ENCODE data around the gene RHEB. TPM values are rescaled to one million over a fixed set of nuclear protein-coding genes. Genes with fewer than 3 reads are reported as not detected.

Gene RHEB
- total and polyA plus RNA-seq, 2 experiments from 2014 or later, result 101 to 239 TPM

DNA sequence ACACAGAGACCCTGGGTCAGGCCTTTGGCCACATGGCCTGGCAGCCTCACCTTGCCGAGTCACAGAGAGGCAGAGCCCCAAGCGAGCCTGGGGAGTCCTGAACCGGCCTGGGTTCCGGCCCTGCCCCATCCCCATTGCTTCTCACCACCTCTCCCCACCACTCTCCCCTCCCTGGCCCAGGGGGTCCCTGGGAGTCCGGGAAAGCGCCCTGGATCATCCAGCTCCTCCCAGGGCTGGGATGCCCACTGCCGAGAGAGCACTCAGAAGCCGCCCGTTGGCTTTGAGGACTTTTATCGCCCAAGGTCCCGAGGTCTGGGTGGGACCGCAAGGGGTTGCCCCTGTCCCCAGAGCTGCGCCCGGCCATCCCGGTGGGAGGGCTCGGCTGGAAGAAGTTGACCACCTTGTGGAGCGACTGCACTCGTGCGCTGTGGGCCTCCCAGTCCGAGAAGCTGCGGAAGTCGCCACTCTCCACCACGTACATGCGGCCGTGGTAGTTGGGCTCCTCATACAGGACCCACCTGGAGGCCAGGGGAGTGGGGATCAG is 87.9 kb downstream of the RHEB start:
- Mint-ChIP-seq H3K27me3 (ENCODE audit: insufficient read depth, low read depth, poor library complexity) (peaks cover 7% of the 10 kb centered on the region), H3K4me3 (no peak overlapping the region), H3K9me3 (no peaks in the 10 kb centered on the region), H3K4me1 (peaks cover 32% of the 10 kb centered on the region), H3K36me3 (ENCODE audit: low read depth) (no peaks in the 10 kb centered on the region), H3K27ac (no peak overlapping the region; the same call in 1 of the 2 replicates)
- Histone ChIP-seq H4K20me1 (replicated peaks; ENCODE audit: insufficient read depth) (no peaks in the 10 kb centered on the region), H3F3A (replicated peaks; ENCODE audit: low read depth) (no peaks in the 10 kb centered on the region), H2AFZ (no peak overlapping the region), H3K79me2 (replicated peaks; ENCODE audit: insufficient read depth) (no peaks in the 10 kb centered on the region), H3K4me2 (no peak overlapping the region), H3K4me3 (no peak overlapping the region), H3K4me1 (ENCODE audit: insufficient read depth) (peaks cover 25% of the 10 kb centered on the region), H3K9me2 (ENCODE audit: insufficient read depth) (no peaks in the 10 kb centered on the region), H3K27me3 (ENCODE audit: insufficient read depth) (no peaks in the 10 kb centered on the region), H3K27ac (ENCODE audit: low read depth) (no peak overlapping the region), H3K36me3 (ENCODE audit: insufficient read depth) (no peaks in the 10 kb centered on the region; the same call in 1 of the 2 replicates)
- ATAC-seq (no peak), DNase-seq (ENCODE audit: low spot score) (no peak)
- TF ChIP-seq POLR2AphosphoS5 (IDR thresholded peaks at IDR 0.05; ENCODE audit: low read depth), result no peak
- TF ChIP-seq EZH2phosphoT487 (IDR thresholded peaks at IDR 0.05; ENCODE audit: unreplicated experiment), result no peak
- TF ChIP-seq NANOG (IDR thresholded peaks at IDR 0.05; ENCODE audit: borderline replicate concordance), result no peak
- no peak for TF ChIP-seq ZNF331 (CRISPR knock-in tag; IDR thresholded peaks at IDR 0.05; ENCODE audit: low read depth)
- TF ChIP-seq, protein P1, sequence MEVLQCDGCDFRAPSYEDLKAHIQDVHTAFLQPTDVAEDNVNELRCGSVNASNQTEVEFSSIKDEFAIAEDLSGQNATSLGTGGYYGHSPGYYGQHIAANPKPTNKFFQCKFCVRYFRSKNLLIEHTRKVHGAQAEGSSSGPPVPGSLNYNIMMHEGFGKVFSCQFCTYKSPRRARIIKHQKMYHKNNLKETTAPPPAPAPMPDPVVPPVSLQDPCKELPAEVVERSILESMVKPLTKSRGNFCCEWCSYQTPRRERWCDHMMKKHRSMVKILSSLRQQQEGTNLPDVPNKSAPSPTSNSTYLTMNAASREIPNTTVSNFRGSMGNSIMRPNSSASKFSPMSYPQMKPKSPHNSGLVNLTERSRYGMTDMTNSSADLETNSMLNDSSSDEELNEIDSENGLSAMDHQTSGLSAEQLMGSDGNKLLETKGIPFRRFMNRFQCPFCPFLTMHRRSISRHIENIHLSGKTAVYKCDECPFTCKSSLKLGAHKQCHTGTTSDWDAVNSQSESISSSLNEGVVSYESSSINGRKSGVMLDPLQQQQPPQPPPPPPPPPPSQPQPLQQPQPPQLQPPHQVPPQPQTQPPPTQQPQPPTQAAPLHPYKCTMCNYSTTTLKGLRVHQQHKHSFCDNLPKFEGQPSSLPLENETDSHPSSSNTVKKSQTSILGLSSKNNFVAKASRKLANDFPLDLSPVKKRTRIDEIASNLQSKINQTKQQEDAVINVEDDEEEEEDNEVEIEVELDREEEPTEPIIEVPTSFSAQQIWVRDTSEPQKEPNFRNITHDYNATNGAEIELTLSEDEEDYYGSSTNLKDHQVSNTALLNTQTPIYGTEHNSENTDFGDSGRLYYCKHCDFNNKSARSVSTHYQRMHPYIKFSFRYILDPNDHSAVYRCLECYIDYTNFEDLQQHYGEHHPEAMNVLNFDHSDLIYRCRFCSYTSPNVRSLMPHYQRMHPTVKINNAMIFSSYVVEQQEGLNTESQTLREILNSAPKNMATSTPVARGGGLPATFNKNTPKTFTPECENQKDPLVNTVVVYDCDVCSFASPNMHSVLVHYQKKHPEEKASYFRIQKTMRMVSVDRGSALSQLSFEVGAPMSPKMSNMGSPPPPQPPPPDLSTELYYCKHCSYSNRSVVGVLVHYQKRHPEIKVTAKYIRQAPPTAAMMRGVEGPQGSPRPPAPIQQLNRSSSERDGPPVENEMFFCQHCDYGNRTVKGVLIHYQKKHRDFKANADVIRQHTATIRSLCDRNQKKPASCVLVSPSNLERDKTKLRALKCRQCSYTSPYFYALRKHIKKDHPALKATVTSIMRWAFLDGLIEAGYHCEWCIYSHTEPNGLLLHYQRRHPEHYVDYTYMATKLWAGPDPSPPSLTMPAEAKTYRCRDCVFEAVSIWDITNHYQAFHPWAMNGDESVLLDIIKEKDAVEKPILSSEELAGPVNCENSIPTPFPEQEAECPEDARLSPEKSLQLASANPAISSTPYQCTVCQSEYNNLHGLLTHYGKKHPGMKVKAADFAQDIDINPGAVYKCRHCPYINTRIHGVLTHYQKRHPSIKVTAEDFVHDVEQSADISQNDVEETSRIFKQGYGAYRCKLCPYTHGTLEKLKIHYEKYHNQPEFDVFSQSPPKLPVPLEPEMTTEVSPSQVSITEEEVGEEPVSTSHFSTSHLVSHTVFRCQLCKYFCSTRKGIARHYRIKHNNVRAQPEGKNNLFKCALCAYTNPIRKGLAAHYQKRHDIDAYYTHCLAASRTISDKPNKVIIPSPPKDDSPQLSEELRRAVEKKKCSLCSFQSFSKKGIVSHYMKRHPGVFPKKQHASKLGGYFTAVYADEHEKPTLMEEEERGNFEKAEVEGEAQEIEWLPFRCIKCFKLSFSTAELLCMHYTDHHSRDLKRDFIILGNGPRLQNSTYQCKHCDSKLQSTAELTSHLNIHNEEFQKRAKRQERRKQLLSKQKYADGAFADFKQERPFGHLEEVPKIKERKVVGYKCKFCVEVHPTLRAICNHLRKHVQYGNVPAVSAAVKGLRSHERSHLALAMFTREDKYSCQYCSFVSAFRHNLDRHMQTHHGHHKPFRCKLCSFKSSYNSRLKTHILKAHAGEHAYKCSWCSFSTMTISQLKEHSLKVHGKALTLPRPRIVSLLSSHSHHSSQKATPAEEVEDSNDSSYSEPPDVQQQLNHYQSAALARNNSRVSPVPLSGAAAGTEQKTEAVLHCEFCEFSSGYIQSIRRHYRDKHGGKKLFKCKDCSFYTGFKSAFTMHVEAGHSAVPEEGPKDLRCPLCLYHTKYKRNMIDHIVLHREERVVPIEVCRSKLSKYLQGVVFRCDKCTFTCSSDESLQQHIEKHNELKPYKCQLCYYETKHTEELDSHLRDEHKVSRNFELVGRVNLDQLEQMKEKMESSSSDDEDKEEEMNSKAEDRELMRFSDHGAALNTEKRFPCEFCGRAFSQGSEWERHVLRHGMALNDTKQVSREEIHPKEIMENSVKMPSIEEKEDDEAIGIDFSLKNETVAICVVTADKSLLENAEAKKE (CRISPR knock-in tag; IDR thresholded peaks at IDR 0.05), result no peak
- TF ChIP-seq, protein P2, sequence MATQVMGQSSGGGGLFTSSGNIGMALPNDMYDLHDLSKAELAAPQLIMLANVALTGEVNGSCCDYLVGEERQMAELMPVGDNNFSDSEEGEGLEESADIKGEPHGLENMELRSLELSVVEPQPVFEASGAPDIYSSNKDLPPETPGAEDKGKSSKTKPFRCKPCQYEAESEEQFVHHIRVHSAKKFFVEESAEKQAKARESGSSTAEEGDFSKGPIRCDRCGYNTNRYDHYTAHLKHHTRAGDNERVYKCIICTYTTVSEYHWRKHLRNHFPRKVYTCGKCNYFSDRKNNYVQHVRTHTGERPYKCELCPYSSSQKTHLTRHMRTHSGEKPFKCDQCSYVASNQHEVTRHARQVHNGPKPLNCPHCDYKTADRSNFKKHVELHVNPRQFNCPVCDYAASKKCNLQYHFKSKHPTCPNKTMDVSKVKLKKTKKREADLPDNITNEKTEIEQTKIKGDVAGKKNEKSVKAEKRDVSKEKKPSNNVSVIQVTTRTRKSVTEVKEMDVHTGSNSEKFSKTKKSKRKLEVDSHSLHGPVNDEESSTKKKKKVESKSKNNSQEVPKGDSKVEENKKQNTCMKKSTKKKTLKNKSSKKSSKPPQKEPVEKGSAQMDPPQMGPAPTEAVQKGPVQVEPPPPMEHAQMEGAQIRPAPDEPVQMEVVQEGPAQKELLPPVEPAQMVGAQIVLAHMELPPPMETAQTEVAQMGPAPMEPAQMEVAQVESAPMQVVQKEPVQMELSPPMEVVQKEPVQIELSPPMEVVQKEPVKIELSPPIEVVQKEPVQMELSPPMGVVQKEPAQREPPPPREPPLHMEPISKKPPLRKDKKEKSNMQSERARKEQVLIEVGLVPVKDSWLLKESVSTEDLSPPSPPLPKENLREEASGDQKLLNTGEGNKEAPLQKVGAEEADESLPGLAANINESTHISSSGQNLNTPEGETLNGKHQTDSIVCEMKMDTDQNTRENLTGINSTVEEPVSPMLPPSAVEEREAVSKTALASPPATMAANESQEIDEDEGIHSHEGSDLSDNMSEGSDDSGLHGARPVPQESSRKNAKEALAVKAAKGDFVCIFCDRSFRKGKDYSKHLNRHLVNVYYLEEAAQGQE (IDR thresholded peaks at IDR 0.05; ENCODE audit: unreplicated experiment), result no peak
- no peak for TF ChIP-seq JUNB (IDR thresholded peaks at IDR 0.05; ENCODE audit: unreplicated experiment)
- TF ChIP-seq STAT1 (IDR thresholded peaks at IDR 0.05; ENCODE audit: unreplicated experiment), result no peak
- no peak for TF ChIP-seq CREB1 (CRISPR knock-in tag; IDR thresholded peaks at IDR 0.05; ENCODE audit: low read depth)
- TF ChIP-seq EZH2 (IDR thresholded peaks at IDR 0.05; ENCODE audit: low read depth, unreplicated experiment), result no peak
- TF ChIP-seq, protein P3, sequence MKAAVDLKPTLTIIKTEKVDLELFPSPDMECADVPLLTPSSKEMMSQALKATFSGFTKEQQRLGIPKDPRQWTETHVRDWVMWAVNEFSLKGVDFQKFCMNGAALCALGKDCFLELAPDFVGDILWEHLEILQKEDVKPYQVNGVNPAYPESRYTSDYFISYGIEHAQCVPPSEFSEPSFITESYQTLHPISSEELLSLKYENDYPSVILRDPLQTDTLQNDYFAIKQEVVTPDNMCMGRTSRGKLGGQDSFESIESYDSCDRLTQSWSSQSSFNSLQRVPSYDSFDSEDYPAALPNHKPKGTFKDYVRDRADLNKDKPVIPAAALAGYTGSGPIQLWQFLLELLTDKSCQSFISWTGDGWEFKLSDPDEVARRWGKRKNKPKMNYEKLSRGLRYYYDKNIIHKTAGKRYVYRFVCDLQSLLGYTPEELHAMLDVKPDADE (IDR thresholded peaks at IDR 0.05), result no peak
- TF ChIP-seq ZNF114 (CRISPR knock-in tag; IDR thresholded peaks at IDR 0.05), result no peak

Data from GM23338 (cell line).